Measurements from ENCODE around the gene TMEM125.

The TMEM125 gene

DNA sequence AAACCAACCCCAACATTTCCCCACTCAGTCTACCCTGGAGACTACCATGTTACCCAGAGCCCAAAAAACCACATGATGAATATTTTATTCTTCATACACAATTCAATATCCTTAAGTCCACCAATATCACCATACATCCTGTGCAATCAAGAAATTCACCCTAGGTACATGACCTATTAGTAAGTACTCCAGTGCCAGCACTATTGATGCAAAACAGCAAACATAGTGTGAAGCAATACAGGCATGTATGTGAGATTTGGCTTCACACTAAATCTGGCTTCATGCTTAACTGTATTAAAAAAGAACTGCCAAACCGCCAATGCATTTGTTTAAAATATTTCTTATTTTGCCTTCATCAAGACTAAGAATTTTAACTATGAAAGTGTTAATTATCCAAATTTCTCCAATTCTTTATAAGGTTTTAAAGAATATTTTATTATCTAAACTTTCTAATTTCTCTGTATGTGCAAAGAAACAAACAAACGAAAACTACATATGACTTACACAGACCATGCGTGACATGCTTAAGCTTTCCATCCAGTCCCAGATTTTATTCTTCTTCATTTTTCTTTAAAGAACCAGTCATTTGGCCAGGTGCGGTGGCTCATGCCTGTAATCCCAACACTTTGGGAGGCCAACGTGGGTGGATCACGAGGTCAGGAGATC is 22.4 kb upstream of the TMEM125 start:
- DNase-seq (ENCODE audit: low read depth): no peak

DNA sequence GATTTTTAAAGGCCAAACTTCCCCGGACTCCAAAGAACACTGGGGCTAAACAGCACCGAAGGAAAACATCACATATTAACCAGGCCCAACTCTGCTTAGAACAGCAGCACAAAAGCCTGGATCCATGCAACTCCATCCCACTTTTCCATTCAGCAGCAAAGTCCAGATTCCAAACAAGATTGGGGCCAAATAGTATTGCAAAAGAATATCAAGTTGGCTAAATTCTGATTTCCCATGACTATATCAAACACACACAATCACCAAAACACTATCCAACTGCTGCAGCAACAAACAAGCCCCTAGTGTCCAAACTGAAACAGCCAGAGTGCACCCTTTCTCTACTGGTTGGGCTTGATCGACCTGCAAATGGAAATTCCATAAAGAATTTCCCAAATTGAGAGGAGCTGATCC is 19.4 kb upstream of the TMEM125 start:
- DNase-seq (ENCODE audit: low read depth): no peak

DNA sequence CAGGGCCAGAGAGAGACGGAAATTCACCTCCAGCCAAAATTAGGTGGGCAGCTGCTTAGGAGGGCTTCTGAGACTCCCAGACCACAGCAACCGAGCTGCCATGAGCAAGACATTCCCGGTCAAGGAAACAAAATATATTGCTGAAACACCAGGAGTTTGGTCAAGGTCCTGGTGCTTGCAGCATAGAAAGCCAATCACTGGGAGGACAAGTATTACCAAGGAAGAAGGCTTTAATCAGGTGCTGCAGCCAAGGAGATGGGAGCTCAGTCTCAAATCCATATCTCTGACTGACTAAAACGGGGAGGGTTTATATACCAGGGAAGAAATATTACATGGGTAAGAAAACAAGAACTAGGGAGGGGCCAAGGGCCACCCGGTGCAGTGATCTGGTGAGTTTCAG is 18.8 kb upstream of the TMEM125 start:
- no peak for DNase-seq (ENCODE audit: low read depth)

DNA sequence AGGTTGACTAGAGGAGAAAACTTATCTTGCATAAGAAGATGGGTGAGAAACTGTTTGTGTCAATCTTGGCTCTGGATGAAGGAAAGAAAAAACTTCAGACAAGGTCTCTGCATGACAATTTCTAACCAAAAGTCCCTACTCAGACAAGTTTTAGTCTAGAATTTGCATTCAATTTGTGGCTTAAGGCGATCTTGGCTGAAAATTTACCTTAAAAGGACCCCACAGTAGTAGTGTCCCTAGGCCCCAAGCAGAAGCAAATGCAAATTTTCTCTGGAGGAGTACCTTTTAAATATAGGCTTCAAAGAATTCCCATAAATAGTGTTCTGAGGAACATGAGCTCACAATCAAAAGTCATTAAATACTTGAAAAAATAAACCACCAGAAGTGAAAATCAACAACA is 17.6 kb upstream of the TMEM125 start:
- DNase-seq (ENCODE audit: low read depth): no peak

DNA sequence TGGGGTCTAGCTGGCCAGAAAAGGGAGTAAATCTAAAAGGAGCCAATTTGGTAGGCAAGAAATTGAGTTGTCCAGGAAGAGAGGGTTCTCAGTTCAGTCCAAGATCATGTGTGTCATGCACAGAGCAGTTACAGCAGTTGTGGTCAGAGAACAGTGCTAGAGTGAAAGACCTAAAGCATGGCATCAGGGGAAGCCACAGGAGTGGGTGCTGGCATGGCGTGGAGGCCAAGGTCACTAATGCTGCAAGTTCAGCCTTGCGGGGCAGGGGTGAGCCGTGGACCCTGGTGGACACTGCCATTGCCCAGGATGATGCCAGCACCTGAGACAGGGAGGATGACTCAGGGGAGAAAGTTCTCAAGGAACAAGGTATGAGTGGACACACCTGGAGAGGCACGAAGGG is 16.6 kb upstream of the TMEM125 start:
- no peak for DNase-seq (ENCODE audit: low read depth)

DNA sequence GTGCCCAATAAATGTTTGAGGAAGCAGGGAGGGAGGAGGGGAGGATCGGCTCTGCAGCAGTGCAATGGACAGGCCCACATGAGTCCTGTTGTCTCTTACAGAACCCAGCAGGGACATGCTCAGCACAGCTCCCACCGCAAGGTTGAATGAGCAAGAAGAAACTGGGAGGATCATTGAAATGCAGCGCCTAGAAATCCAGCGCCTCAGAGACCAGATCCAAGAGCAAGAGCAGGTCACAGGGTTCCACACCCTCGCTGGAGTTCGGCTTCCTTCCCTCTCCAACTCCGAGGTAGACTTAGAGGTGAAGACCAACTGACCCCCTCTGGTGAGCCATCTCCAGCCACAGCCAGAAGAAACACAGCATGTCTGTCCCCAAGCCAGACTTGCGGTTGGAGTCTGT is 15.9 kb upstream of the TMEM125 start:
- DNase-seq (ENCODE audit: low read depth): no peak

DNA sequence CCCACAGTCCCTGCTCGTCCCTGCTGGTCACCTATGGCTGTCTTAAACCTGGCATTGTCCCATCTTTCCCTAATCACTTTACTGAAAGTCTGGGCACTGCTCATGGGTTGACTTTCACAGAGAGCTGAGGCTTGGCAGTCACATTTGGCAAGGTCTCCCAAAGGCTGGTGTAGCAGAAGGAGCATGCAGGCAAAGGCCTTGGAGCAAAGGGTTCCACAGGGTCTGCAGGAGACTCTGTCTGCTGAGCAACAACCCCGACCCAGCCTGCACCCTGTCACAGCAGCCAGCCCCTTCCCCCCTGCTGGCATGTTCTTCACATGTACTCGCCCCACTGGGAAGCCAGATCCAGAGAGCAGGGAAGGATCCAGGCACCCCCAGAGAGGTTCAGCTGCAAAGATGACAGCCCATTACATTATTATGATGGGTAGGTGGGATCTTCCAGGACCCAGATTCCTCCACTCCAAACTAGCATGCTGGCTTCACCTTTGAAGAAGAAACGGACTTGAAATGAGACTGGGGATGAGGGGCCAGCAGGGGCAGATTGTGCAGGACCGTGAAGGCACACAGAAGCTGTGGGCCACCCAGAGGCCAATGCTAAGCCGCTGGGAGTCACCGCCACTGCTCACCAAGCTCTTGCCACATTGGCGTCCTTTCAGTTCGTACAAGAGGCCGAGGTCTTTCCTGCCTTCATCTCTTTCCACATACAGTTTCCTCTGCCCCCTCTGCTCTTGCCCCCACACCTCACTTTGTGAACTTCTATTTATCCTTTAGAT is 14.2 kb upstream of the TMEM125 start:
- DNase-seq (ENCODE audit: low read depth): no peak

DNA sequence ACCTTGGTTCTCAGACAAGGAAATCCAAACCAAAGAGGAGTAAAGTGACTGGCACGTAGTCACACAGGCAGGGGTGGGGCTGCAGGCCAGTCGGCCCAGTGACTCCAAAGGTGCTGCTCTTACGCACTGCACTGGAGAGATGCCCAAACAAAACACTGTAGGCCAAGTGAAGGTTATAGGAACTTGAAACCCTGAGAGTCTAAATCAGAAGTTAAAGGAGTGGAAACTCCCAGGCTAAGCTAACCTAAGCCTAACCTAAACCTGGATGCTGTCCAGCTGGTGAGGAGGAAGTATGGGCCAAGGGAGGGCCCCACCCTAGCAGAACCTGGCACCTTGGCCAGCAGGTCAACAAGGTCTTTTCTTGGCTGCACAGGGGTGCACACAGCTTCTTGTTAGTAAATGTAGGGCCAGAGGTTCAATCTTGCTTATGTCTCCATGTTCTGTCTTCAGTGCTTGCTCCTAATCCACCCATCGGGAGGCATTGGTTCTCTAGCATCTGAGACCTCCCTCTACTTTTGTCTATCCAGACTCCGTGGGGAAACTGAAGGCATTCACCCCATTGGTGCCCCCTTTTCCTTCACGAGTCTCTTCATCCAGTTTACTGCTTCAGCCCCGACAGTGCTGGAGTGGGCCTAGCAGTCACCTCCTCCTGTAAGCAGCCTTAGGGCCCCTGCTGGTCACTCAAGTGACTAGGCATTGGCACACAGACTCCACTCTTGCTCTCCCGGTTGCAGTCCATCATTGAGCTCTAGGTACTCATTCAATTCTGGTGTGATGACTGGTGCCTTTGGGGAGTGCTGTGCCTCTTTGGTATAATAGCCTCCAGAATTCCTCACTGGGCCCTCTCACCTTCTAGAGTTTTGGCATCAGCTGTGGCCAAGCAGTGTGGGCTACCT is 12.9 kb upstream of the TMEM125 start:
- DNase-seq (ENCODE audit: low read depth): no peak

DNA sequence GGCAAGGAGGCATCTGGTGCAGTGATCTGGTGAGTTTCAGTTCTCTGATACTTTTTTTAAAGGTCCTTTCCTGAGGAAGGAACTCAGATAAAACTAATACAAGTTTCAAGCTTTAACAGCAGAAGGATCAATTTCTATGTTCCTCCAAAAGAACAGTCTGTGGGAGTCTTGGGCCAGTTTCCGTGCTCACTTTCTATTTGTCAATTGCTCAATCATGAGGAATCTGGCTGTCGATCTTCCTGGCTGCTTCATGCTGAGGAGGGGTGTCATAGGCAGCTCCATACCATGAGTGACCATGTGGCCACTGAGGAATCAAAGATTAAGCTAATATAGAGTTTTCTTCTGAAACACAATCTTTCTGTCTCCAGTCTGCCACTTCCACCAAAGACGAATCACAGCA is 11.4 kb upstream of the TMEM125 start:
- DNase-seq (ENCODE audit: low read depth): no peak

DNA sequence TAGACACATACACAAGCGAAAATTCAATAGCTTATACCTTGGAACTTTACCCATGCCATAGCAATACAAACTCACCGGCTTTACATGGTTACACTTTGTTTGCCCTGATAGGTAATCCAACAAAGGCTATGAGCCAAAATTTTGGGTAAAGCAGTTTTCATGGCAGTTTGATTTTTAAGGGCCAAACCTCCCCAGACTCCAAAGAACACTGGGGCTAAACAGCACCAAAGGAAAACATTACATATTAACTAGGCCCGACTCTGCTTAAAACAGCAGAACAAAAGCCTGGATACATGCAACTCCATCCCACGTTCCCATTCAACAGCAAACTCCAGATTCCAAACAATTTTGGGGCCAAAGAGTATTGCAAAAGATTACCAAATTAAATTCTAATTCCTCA is 4.4 kb upstream of the TMEM125 start:
- DNase-seq (ENCODE audit: low read depth): no peak

DNA sequence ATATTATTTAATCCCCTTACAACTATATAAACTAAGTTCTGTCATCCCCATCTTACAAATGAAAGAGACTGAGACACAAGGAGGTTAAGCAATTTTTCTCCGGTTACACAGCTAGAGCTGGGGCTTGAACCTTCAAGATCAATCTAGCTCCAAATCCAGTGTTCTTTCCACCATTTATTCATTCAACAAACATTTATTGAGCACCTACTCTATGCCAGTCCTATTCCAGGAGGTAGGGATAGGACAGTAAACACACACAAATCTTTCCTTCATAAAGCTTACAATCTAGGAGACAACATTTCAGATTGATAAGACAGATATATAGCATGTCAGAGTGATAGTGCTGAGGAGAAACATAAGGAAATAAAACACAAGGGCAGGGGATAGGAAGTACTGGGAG is 2.9 kb upstream of the TMEM125 start:
- no peak for DNase-seq (ENCODE audit: low read depth)

DNA sequence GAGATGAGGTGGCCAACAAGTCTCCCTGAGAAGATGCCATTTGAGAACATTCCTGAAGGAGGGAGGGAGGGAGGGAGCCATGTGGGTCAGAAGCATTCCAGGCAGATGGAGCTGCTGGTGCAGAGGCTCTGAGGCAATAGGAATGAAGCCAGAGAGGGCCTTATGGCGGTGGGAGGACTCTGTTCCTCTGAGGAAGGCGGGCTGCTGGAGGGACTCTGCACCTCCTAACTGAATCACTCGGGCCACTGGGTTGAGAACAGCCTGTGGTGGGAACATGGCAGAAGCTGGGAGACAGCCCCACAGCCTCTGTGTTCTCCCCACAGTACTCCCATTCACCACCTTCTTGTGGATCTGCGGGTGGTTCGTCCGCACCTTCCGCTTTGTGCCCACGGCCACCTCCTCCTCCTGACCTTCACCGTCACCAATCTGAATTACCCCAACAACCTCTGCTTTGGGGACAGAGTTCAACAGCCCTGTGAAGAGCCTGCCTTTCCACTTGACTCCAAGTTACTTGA is 2.4 kb upstream of the TMEM125 start:
- DNase-seq (ENCODE audit: low read depth): no peak

DNA sequence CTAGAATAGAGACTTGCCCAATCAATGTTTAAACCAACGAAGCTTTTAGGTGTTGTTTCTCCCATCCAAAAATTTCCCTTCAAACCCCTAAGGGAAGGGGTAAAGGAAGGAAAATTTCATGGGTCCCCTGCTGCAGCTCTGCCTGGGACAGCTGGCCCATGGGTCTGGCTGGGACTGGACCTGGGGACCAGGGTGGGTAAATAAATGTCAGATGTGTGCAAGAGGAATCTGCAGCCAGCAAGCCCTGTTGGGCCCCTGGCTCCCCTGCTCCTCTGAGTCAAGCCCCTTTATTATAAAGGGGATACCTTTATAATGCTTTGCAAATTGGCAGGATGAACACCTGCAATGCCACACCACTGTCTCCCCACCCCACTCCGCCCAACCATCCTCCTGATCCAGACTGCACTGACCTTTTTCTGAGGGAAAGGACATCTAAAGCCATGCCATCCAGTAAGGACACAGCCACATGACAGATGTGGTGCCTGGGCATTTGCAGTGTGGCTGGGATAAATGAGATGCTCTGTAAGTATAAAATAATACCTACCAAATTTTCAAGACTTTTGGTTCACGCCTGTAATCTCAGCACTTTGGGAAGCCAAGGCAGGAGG is 1.9 kb upstream of the TMEM125 start:
- DNase-seq (ENCODE audit: low read depth): no peak

DNA sequence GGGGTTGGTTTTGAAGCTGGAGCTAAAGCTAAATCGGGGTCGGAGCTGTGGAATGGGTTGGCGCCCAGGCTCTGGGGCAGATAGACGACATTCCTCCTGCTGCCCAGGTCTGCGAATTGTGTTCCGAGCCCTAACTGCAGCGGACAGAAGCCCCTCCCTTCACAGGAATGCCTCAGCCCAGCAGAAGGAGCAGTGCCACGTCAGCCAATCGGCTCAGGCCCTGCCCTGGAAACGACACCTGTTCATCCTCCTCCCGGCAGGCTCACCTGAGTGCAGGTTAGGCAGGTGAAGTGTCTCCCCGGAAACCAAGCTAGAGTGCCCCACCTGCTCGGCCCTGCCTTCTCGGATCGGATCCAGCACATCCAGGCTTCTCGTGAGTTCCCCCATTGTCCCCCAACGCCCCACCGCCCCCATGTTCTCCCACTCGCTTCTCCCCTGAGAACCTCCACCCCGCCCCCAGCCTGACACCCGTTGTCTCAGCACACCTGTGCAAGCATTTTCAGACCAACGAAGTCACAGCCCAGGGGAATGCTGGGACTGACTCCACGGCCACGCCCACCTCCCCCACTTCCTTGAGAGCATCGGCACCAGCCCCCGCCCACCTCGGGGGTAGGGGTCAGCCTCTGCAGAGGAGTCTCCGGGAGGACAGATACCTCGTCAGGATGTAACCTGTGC is 775 bp downstream of the TMEM125 start:
- DNase-seq (ENCODE audit: low read depth): no peak

DNA sequence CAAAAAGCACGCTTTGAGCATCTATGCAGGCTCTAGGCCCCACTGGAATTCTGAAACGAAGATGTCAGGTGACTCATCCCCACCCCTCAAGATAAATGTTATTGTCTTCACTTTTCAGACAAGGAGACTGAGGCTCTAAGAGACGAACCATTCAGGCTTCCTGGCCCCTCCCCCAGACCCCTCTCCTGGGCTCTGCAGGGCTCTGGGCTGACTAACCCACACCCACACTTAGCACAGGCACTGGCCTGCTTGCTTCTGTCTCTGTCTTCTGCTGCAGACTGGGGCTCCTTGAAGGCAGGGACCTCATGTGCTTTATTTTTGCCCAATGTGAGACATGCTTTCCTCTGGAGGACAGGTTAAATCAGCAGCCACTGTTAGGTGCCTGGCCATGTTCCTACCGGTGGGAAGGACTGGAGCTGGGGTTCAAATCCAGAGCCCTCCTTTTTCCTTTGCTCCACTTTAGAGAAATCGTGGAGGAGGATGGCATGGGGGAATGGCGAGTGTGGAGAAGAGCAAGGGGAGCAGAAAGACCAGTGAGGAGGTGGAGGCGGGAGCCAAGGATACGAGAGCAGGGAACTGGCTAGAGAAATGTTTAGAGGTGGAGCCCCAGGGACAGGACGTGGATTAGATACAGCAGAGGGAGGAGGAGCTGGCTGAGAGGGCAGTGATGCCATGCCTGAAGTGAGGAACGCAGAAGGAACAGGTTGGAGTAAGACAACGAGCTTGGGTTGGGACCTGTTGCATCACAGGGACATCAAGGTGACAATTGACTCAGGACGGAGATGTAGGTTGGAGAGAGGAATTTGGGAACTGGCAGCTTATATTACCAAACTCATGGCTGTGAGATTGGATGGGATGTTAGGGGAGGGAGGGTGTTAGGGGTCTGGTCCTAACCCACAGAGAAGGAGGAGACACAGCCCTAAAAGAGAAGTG is 1.7 kb downstream of the TMEM125 start:
- no peak for DNase-seq (ENCODE audit: low read depth)

DNA sequence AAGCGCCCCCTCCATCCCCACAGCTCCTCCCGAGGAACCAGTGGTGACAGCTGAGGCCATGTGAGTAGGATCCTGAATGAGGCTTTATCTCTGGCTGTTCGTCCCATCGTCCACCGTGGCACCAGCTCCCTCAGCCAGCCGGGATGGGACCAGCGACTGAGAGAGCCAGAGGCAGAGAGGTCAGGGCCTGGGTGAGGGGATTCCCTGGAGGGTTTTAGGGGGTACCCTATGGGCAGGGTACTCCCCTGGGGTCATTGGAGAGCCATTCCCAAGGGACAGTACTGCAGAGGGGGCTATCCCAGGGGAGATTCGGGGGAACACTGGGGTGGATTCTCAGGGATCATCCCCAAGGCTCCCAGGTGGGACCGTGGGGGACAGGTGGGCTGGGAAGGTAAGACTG is 2.4 kb downstream of the TMEM125 start:
- DNase-seq (ENCODE audit: low read depth): no peak

DNA sequence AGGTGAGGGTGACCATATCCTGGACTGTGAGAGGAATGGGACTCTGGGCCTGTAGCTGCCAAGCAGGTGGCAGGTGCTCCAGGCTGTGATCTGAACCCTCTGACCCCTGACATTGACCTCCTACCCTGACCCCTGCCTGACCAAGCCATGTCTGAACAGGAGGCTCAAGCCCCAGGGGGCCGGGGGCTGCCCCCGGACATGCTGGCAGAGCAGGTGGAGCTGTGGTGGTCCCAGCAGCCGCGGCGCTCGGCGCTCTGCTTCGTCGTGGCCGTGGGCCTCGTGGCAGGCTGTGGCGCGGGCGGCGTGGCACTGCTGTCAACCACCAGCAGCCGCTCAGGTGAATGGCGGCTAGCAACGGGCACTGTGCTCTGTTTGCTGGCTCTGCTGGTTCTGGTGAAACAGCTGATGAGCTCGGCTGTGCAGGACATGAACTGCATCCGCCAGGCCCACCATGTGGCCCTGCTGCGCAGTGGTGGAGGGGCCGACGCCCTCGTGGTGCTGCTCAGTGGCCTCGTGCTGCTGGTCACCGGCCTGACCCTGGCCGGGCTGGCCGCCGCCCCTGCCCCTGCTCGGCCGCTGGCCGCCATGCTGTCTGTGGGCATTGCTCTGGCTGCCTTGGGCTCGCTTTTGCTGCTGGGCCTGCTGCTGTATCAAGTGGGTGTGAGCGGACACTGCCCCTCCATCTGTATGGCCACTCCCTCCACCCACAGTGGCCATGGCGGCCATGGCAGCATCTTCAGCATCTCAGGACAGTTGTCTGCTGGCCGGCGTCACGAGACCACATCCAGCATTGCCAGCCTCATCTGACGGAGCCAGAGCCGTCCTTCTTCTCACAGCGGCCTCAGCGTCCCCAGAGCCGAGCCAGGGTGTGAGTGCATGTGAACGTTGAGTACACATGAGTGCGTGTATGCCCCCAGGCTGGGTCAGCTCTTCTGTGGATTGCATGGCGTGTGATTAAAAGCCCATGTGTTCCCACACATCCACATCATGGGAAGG is 3.1 kb downstream of the TMEM125 start:
- DNase-seq (ENCODE audit: low read depth): no peak

DNA sequence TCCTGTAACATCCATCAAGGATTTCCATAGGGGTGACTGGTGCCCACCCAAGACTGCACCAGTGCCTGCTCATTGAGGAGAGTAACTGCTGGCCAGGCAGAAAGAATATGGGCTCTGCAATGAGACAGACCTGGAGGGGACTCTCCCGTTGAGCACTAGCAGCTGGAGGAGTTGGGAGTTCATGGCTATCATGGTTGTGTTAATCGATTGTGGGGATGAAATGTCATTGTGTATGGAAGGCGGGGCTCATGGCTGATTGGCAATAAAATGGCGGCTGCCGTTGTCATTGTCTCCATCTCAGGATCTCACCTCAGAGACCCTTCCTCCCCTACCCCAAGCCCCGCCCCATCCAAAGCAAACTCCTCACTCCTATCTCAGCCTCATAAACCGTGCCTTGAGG is 3.9 kb downstream of the TMEM125 start:
- DNase-seq (ENCODE audit: low read depth): no peak

DNA sequence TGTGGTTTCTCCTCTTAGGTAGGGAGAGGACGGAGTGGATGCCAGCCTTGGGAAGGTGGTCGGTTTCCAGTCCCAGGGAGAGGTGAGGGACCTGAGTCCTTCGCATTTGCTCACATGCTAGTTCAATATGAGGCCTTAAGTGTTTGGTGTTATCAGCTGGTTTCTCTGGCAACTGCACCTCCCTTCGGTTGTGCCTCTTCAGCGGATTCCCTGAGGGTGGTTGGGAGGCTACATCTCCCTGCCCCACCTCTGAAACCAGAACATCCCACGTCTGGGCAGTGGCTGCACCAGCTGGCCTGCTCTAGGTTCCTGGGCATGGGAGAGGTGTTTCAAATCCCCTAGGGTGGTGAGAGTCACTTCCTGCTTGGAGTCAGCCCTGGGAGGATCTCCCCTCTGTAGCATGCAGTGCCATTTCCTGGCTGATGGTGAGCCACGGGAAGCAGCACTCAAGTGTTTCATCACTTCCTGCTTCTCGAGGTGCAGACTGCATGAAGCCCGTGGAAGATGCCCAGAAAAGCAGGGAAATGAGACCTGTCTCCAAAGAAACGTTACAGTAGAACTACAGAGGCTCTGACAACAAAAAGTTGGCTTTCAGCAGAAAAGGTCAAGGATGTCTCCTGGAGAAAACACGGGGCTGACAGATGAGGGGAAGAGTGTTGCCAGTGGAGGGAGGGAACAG is 4.5 kb downstream of the TMEM125 start:
- no peak for DNase-seq (ENCODE audit: low read depth)
